Measurements from ENCODE around the gene RAPSN. TPM values are rescaled to one million over a fixed set of nuclear protein-coding genes. Genes with fewer than 3 reads are reported as not detected.

RAPSN gene
- total RNA-seq, 2 experiments from 2014 or later: 0.36 to 0.81 TPM

GRCh38 chr11:47391077-47391583, 57.8 kb downstream of the RAPSN start:
- H3K9me3 Mint-ChIP-seq: no peaks in the 10 kb centered on the region
- CTCF ChIA-PET: interaction anchor here (0.8 to 9.3 kb wide), 4 partner anchors 8 to 58 kb away, joined by 3 to 91 read pairs (median 12); no protein-coding TSS in a partner anchor
- TF ChIP-seq, protein P1, sequence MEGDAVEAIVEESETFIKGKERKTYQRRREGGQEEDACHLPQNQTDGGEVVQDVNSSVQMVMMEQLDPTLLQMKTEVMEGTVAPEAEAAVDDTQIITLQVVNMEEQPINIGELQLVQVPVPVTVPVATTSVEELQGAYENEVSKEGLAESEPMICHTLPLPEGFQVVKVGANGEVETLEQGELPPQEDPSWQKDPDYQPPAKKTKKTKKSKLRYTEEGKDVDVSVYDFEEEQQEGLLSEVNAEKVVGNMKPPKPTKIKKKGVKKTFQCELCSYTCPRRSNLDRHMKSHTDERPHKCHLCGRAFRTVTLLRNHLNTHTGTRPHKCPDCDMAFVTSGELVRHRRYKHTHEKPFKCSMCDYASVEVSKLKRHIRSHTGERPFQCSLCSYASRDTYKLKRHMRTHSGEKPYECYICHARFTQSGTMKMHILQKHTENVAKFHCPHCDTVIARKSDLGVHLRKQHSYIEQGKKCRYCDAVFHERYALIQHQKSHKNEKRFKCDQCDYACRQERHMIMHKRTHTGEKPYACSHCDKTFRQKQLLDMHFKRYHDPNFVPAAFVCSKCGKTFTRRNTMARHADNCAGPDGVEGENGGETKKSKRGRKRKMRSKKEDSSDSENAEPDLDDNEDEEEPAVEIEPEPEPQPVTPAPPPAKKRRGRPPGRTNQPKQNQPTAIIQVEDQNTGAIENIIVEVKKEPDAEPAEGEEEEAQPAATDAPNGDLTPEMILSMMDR (IDR thresholded peaks at IDR 0.05): no peak
- POLR2A ChIA-PET: interaction anchor here (0.6 to 5.7 kb wide), 3 partner anchors 9 to 159 kb away, joined by 3 to 28 read pairs (median 4); no protein-coding TSS in a partner anchor
- H3K4me3 Mint-ChIP-seq: no peak overlapping the region
- no peak overlapping the region for H3K27ac Mint-ChIP-seq
- peaks cover 42% of the 10 kb centered on the region for H3K4me1 Mint-ChIP-seq (ENCODE audit: low read depth)
- H3K27me3 Mint-ChIP-seq: no peaks in the 10 kb centered on the region
- no peaks in the 10 kb centered on the region for H3K36me3 Mint-ChIP-seq (ENCODE audit: low read depth)
- intact Hi-C loops (cut with micrococcal nuclease): no loop called here
- ATAC-seq: no peak
- DNase-seq: no peak

- Mint-ChIP-seq H3K27me3 (no peaks in the 10 kb centered on the region), H3K27ac (no peak overlapping the region), H3K9me3 (no peaks in the 10 kb centered on the region), H3K36me3 (ENCODE audit: low read depth) (no peaks in the 10 kb centered on the region), H3K4me1 (ENCODE audit: low read depth) (peaks cover 36% of the 10 kb centered on the region), H3K4me3 (no peak overlapping the region)
- POLR2A ChIA-PET: interaction anchor here (0.6 to 5.7 kb wide), 2 partner anchors 10 to 13 kb away, joined by 3 to 28 read pairs; no protein-coding TSS in a partner anchor
- DNase-seq (no peak), ATAC-seq (no peak)
- CTCF ChIA-PET: interaction anchor here (0.8 to 9.3 kb wide), 4 partner anchors 9 to 57 kb away, joined by 3 to 91 read pairs (median 12); no protein-coding TSS in a partner anchor
- intact Hi-C loops (cut with micrococcal nuclease): no loop called here
- TF ChIP-seq, protein P1 (IDR thresholded peaks at IDR 0.05): no peak
Measured at GRCh38 chr11:47390422-47390760, 58.5 kb downstream of the RAPSN start.

GRCh38 chr11:47389577-47390421, 59.1 kb downstream of the RAPSN start:
- DNase-seq: no peak
- Mint-ChIP-seq H3K9me3 (no peaks in the 10 kb centered on the region), H3K4me1 (ENCODE audit: low read depth) (peaks cover 35% of the 10 kb centered on the region), H3K4me3 (no peak overlapping the region), H3K27me3 (no peaks in the 10 kb centered on the region), H3K36me3 (ENCODE audit: low read depth) (no peaks in the 10 kb centered on the region), H3K27ac (no peak overlapping the region)
- peak; percentile 31 for ATAC-seq
- POLR2A ChIA-PET: interaction anchor here (5.7 kb wide), 1 partner anchor 14 kb away, joined by 28 read pairs; no protein-coding TSS in a partner anchor
- CTCF ChIA-PET: interaction anchor here (0.8 to 9.3 kb wide), 5 partner anchors 9 to 22 kb away, joined by 3 to 91 read pairs (median 5); partner anchors contain the start of gene SPI1
- intact Hi-C loops (cut with micrococcal nuclease): no loop called here
- TF ChIP-seq, protein P1 (IDR thresholded peaks at IDR 0.05): no peak

DNA sequence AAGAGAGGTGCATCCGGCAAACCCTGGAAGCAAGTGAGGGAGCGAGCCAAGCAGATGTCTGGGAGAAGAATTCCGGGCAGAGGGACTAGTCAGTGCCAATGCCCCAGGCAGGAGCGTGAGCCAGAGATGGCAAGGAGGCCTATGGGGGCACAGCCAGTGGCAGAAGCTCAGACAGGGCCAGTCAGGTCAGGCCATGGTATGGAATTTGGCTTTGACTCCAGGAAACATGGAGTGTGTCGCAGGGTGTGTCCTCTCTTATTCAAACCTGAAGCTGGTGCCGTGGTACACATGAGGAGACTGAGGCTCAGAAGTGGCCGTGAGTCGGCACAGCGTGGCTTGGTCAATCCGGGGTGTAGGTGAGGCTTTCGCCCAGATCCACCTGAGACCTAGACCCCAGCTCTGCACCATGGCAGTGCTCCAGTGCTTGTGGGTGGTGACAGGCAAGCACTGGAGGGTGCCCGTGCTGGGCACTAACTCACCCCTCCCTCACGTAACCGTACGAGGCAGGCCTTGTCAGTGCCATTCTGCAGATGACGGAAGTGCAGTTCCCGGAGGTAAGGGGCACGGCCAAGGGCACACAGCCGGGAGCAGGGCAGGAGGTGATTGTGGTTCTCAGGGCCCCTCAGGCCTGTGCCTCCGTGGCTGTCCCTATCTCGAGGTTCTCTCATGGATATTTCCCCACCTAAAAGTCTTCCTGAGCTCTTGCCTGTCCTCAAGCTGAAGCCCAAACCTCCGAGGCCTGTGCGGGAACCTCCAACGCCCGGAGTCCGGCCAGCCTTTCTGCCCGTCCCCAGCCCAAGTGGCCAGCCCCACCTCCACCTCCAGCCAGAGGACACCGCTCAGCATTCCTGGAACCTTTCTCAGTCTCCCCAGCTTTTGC, 60.0 kb downstream of the RAPSN start:
- ChIA-PET POLR2A (no interaction called here), CTCF (interaction anchor here (0.8 to 9.3 kb wide), 3 partner anchors 10 to 23 kb away, joined by 3 to 91 read pairs (median 3); partner anchors contain the start of gene SPI1)
- no peaks in the 10 kb centered on the region for H3K9me3 Mint-ChIP-seq
- intact Hi-C loops (cut with micrococcal nuclease): no loop called here
- no peak overlapping the region for H3K4me3 Mint-ChIP-seq
- no peaks in the 10 kb centered on the region for H3K36me3 Mint-ChIP-seq (ENCODE audit: low read depth)
- TF ChIP-seq, protein P1 (IDR thresholded peaks at IDR 0.05): no peak
- ATAC-seq: no peak
- H3K27me3 Mint-ChIP-seq: no peaks in the 10 kb centered on the region
- H3K4me1 Mint-ChIP-seq (ENCODE audit: low read depth): peaks cover 29% of the 10 kb centered on the region
- H3K27ac Mint-ChIP-seq: no peak overlapping the region
- no peak for DNase-seq

All from activated CD8-positive, alpha-beta T cell treated with anti-CD3 and anti-CD28 coated beads for 36 hours (primary cell).